GM23338 (cell line): ENCODE measurements around the gene ESPN.
"Not testable (repeated sequence)": the region's sequence is repeated elsewhere in the genome, so short reads cannot be mapped to it uniquely, and the experiment has no call there.

Source experiments
- CREB1 ChIP-seq: fragments of 250-450 bp; sonication (Bioruptor Pico); IDR thresholded peaks from 2 replicates; pipeline ENCODE4 v1.5.0; 2020; ENCODE audit warnings: low read depth, mild to moderate bottlenecking, moderate library complexity
- CTCF ChIP-seq, 2 experiments: fragments of 200-600 bp in 1 of 2; sonication (generic) in 1 of 2; conservative IDR thresholded peaks; 2 replicates each; pipeline versions ENCODE4 v1.5.1 to v1.6.1; 2016 to 2017; ENCODE audit warnings: antibody characterized with exemption in 2 of 2, low read depth in 2 of 2, mild to moderate bottlenecking in 2 of 2, moderate library complexity in 1 of 2
- ETS1 ChIP-seq: IDR thresholded peaks from 2 replicates; pipeline ENCODE4 v1.6.1; 2016; ENCODE audit warnings: antibody characterized with exemption
- EZH2 ChIP-seq: fragments of 200-600 bp; sonication (generic); IDR thresholded peaks from one replicate; pipeline ENCODE4 v1.8.0; 2017; ENCODE audit warnings: antibody characterized with exemption, mild to moderate bottlenecking, low read depth; ENCODE audit not compliant: unreplicated experiment
- EZH2phosphoT487 ChIP-seq: fragments of 200-600 bp; sonication (generic); IDR thresholded peaks from one replicate; pipeline ENCODE4 v1.8.1; 2018; ENCODE audit warnings: antibody characterized with exemption; ENCODE audit not compliant: unreplicated experiment
- JUNB ChIP-seq: IDR thresholded peaks from one replicate; pipeline ENCODE4 v1.6.1; 2016; ENCODE audit warnings: antibody characterized with exemption; ENCODE audit not compliant: unreplicated experiment
- NANOG ChIP-seq: IDR thresholded peaks from 2 replicates; pipeline ENCODE4 v1.6.1; 2016; ENCODE audit warnings: antibody characterized with exemption, borderline replicate concordance
- POLR2AphosphoS5 ChIP-seq: IDR thresholded peaks from 2 replicates; pipeline ENCODE4 v1.6.1; 2016; ENCODE audit warnings: antibody characterized with exemption, low read depth
- REST ChIP-seq: IDR thresholded peaks from one replicate; pipeline ENCODE4 v1.6.1; 2018; ENCODE audit warnings: antibody characterized with exemption; ENCODE audit not compliant: unreplicated experiment
- STAT1 ChIP-seq: IDR thresholded peaks from one replicate; pipeline ENCODE4 v1.6.1; 2016; ENCODE audit warnings: antibody characterized with exemption; ENCODE audit not compliant: unreplicated experiment
- ZNF114 ChIP-seq: fragments of 250-450 bp; sonication (Bioruptor Pico); IDR thresholded peaks from 2 replicates; pipeline ENCODE4 v1.5.0; 2020; ENCODE audit warnings: mild to moderate bottlenecking, moderate library complexity
- ZNF331 ChIP-seq: fragments of 250-450 bp; sonication (Bioruptor Pico); IDR thresholded peaks from 2 replicates; pipeline ENCODE4 v1.5.0; 2020; ENCODE audit warnings: low read depth, mild to moderate bottlenecking, moderate library complexity
- ZNF462 ChIP-seq: fragments of 250-450 bp; sonication (Bioruptor Pico); IDR thresholded peaks from 2 replicates; pipeline ENCODE4 v1.5.0; 2020; ENCODE audit warnings: mild to moderate bottlenecking, moderate library complexity

- not testable (repeated sequence) for TF ChIP-seq POLR2AphosphoS5; CTCF (conservative IDR thresholded peaks at IDR 0.05; ENCODE audit: low read depth in 2 of 2); EZH2; EZH2phosphoT487; REST; CREB1 (CRISPR knock-in tag); ETS1; JUNB; NANOG; ZNF462 (CRISPR knock-in tag); ZNF331 (CRISPR knock-in tag); ZNF114 (CRISPR knock-in tag); STAT1
These were observed 25.9 kb downstream of the ESPN start for GRCh38 chr1:6450486-6450885.
